Measurements from ENCODE around the gene CREB3L1.
"Not testable (repeated sequence)": the region's sequence is repeated elsewhere in the genome, so short reads cannot be mapped to it uniquely, and the experiment has no call there.

Gene CREB3L1

GRCh38 chr11:46247659-46248058 is 29.8 kb upstream of the CREB3L1 start:
- peak overlapping the region in 13 of 21 experiments; percentile 6 to 83 (median 59) for H3K27ac ChIP-seq
- H3K4me3 ChIP-seq = no peak overlapping the region

DNA sequence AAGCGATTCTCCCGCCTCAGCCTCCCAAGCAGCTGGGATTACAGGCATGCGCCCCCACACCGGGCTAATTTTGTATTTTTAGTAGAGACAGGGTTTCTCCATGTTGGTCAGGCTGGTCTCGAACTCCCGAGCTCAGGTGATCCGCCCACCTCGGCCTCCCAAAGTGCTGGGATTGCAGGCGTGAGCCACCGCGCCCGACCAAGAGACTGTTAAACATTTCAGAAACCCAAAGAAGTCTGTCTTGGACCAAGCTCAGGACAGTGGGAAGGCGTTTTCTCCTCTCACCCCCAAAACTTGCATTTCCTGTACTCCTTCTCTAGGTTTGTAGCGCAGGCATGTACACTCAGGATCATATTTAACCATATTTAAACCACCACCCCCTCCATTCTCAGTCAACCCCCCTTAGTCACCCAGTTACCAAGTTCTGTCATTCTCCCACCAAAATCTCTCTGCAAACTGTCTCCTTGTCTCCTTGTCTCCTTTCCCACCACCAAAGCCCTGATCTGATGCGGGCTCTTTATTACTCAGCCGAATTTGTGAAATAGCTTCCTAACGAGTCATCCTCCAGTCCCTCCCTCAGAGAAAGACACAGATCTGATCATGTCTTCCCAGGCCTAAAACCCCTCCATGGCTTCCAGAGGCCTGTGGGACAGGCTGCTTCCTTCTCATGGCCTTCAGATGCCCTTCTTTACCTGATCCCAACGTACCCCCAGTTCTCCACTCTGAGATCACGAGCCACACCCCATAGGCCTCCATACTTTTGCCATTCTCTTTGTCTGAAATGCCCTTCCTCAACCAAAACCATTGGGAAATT is 29.0 kb upstream of the CREB3L1 start:
- Histone ChIP-seq H3K4me3 (no peak overlapping the region), H3K27ac (peak overlapping the region in 13 of 21 experiments; percentile 35 to 83 (median 66))

DNA sequence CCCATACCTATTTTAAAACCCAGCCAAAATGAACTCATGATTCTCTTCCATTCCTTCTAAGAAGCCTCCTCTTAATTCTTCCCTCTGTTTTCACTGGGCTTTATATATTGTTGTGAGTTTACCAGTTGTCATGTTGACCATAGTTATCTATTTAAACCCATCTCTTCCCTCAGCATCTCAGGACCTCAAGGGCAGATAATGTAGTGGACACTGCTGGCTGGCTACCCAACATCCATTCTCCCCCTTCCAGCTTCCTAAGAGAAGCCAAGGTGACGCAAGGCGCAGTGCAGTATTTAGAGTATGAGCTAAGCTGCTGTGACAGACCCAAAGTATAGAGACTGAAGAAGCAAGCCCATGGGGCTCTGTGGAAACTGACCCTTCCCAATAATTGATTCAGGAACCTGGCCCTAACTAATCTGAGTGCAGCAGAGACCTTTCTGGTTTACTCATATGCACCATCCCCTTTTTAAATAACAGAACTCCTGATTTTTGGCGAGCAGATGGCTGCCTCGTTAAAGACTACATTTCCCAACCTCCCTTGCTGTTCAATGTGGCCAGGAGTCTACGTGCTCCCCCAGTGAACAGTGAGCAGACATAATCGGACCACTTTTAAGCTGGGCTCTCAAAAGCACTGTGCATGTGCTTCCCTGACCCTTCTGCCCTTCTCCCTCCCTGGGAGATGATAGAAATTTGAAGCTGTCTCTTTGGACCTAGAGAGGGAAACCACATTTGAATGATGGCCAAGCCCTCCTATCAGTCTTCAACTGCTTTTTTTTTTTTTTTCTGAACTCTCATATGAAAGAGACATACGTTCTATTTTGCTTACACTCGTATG is 28.1 kb upstream of the CREB3L1 start:
- Histone ChIP-seq H3K4me3 (no peak overlapping the region), H3K27ac (peak overlapping the region in 13 of 21 experiments; percentile 23 to 83 (median 66))

- H3K27ac ChIP-seq = peak overlapping the region in 1 of 21 experiments; percentile 83
Measured at GRCh38 chr11:46249938-46250744, 27.3 kb upstream of the CREB3L1 start.

GRCh38 chr11:46250745-46251052 is 26.8 kb upstream of the CREB3L1 start:
- H3K4me3 ChIP-seq = no peak overlapping the region
- no peak overlapping the region for H3K27ac ChIP-seq

More at GRCh38 chr11:46249938-46250744, 27.3 kb upstream of the CREB3L1 start:
- no peak overlapping the region for H3K4me3 ChIP-seq

DNA sequence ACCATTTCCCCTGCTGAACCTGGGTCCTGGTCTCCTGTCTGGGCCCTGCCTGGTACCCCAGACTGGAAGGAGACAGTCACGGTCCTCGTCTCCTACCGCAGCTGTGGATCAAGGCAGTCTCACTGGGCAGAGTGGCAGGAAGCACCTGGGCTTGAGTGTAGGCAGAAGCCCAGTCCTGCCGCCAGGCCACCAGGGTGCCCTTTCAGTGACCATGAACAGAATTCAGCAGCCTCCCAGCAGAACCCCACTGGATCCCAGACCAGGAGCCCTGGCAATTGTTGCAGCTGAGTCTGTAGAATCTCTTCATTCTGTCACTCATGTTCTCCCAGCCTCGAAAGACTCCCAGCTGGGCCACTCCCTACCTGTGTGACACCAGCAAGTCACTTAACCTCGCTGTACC is 25.5 kb upstream of the CREB3L1 start:
- no peak overlapping the region for H3K4me3 ChIP-seq

DNA sequence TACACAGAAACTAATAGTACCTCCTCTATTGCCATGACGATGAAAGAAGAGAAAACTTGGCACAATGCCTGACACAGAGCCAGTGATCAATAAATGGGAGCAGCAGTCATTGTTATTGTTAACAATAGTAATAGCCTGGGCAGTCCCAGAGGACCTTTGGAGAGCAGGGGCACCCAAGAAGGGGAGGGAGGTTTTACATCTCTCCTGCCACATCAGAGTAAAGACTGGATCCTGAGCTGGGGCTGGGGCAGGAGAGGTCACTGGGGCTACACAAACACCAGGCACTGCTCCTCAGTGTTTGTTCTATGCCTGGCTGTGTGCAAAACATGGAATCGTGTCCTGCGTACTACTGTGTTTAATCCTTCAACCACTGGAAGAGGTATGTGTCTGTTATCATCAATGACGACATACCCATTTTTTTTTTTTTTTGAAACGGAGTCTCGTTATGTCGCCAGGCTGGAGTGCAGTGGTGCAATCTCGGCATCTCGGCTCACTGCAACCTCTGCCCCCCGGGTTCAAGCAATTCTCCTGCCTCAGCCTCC is 25.0 kb upstream of the CREB3L1 start:
- H3K4me3 ChIP-seq = no peak overlapping the region
- H3K27ac ChIP-seq = no peak overlapping the region

More for the DNA sequence above, 25.5 kb upstream of the CREB3L1 start:
- H3K27ac ChIP-seq = no peak overlapping the region

- H3K4me3 ChIP-seq = no peak overlapping the region
- no peak overlapping the region for H3K27ac ChIP-seq
Measured at GRCh38 chr11:46253258-46254132, 24.0 kb upstream of the CREB3L1 start.

- H3K4me3 ChIP-seq = no peak overlapping the region
- no peak overlapping the region for H3K27ac ChIP-seq
Measured at GRCh38 chr11:46254133-46254491, 23.4 kb upstream of the CREB3L1 start.

GRCh38 chr11:46256540-46257001 is 20.9 kb upstream of the CREB3L1 start:
- H3K4me3 ChIP-seq = no peak overlapping the region

DNA sequence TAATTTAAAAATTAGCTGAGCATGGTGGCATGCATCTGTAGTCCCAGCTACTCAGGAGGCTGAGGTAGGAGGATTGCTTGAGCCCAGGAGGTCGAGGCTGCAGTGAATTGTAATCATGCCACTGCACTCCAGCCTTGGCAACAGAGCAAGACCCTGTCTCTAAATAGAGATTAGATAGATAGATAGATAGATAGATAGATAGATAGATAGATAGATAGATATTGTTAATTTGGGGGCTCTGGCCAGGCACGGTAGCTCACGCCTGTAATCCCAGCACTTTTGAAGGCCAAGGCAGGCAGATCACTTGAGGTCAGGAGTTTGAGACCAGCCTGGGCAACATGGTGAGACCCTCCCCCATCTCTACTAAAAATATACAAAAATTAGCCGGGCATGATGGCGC is 18.1 kb upstream of the CREB3L1 start:
- not testable (repeated sequence) for H3K27ac ChIP-seq, H3K4me3 ChIP-seq

More at GRCh38 chr11:46256540-46257001, 20.9 kb upstream of the CREB3L1 start:
- no peak overlapping the region for H3K27ac ChIP-seq

GRCh38 chr11:46259971-46260560 is 17.4 kb upstream of the CREB3L1 start:
- no peak overlapping the region for H3K27ac ChIP-seq

DNA sequence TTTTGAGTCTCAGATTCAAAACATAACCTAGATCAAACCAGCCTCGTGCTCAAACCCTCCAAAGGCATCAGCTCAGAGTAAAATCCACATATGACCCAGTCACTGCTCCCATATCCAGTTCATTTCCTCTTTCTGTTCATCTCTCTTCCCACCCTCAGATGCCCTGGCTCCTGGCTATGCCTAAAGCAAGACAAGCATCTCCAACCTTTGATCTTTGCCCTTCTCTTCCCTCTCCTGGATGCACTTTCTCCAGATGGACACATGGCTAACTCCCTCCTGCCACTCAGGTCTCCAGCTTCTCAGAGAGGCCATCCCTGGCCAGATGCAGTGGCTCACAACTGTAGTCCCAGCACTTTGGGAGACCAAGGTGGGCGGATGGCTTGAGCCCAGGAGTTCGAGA is 14.3 kb upstream of the CREB3L1 start:
- Histone ChIP-seq H3K4me3 (no peak overlapping the region), H3K27ac (no peak overlapping the region)

More at GRCh38 chr11:46259971-46260560, 17.4 kb upstream of the CREB3L1 start:
- no peak overlapping the region for H3K4me3 ChIP-seq

DNA sequence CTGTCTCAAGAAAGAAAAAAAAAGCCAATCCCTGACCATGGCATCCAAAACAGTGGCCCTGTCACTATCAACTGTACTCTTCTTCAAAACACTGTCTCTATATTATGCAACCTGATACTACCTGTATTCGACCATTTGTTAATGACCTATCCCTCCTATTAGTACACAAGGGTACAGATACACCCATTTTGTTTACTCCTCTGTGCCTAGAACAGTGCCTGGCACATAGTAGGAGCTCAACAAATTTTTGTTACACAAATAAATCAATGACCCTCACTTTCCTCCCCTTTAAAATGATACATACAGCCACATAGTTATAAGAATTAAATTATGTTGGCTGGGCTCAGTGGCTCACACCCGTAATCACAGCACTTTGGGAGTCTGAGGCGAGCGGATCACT is 13.4 kb upstream of the CREB3L1 start:
- no peak overlapping the region for H3K4me3 ChIP-seq

GRCh38 chr11:46264976-46265375 is 12.5 kb upstream of the CREB3L1 start:
- Histone ChIP-seq H3K27ac (no peak overlapping the region), H3K4me3 (no peak overlapping the region)

More for the DNA sequence above, 13.4 kb upstream of the CREB3L1 start:
- H3K27ac ChIP-seq = no peak overlapping the region

DNA sequence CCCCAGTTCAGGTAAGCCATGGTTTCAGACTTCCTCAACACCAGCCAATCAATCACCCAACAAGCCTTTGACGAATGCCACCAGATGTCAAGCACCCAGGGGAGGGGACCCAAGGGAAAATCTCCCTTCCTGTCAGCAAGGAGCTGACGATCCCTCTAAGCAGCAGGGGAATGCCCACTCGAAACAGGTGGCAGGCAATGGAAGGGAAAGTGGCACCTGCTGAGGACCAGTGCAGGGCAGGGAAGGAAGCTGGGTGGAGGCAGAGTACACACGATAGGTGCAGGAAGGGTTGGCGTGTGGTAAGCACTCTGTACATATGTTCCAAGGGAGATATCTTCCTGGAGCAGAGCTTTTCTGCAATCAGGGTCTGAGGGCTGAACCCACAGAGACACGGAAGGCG is 11.7 kb upstream of the CREB3L1 start:
- no peak overlapping the region for H3K27ac ChIP-seq
- no peak overlapping the region for H3K4me3 ChIP-seq

GRCh38 chr11:46267930-46268329 is 9.5 kb upstream of the CREB3L1 start:
- no peak overlapping the region for H3K27ac ChIP-seq

GRCh38 chr11:46270684-46271083 is 6.8 kb upstream of the CREB3L1 start:
- H3K27ac ChIP-seq = no peak overlapping the region
- no peak overlapping the region for H3K4me3 ChIP-seq

More at GRCh38 chr11:46267930-46268329, 9.5 kb upstream of the CREB3L1 start:
- H3K4me3 ChIP-seq = no peak overlapping the region

Measured in skin epidermis (tissue), 12 donors.